DMS53 treated with DMSO at 0.1 percent for 48 hours (cell line): ENCODE results near the gene HCFC2.
"Not testable (repeated sequence)": the region's sequence is repeated elsewhere in the genome, so short reads cannot be mapped to it uniquely, and the experiment has no call there.

Experiments used
- DNase-seq: peaks from one replicate; lab custom pipeline; 2025; ENCODE audit not compliant: unreplicated experiment; lab: John Stamatoyannopoulos, UW

HCFC2 gene

GRCh38 chr12:104064031-104064841, at the start of gene HCFC2:
TSS of gene HCFC2 (plus strand) at chr12:104064531. CDS start at chr12:104064561, 30 bp downstream.
- DNase-seq = peak; percentile 83

DNA sequence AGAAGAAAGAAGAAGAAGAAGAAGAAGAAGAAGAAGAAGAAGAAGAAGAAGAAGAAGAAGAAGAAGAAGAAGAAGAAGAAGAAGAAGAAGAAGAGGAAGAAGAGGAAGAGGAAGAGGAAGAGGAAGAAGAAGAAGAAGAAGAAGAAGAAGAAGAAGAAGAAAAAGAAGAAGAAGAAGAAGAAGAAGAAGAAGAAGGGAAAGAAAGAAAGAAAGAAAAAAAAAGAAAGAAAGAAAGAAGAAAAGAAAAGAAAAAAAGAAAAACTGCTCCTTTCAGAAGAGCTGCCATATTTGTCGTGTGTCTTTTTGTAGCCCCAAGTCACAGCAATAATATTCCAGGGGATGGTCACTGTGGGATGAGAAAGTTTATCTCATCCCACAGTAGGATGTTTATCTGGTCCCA, 42.5 kb upstream of the HCFC2 start:
- not testable (repeated sequence) for DNase-seq

DNA sequence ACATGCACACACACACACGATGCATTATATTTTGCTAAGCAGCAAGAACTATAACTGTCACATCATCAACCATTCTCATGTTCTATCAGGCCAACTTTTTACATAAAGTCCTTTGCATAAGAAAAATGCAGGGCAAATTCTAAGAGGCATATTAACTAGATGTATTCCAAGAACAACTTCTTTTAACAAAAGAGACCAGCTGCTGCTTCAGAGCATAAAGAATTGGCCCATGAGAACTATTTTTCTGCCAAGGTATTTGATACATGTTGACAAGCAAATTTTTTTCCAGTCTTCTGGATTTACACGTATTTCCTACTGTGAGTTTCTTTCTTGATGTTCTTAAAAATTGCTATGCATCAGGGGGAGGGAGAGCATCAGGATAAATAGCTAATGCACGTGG, 41.5 kb upstream of the HCFC2 start:
- DNase-seq = no peak

DNA sequence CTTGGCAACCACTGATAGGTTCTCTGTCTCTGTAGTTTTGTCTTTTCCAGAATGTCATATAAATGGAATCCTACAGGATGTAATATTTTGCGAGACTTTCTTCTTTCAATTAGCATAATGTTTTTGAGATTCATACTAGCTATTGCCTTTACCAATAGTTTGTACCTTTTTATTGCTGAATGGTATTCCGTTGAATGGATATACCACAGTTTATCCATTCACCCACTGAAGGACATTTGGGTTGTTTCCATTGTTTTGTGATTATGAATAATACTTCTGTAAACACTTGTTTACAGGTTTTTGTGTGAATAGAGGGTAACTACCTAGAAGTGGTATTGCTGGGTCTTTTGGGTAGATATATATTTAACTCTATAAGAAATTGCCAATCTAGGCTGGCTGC, 40.6 kb upstream of the HCFC2 start:
- no peak for DNase-seq

- DNase-seq = no peak
Observed at GRCh38 chr12:104024348-104024747, 40.0 kb upstream of the HCFC2 start.

DNA sequence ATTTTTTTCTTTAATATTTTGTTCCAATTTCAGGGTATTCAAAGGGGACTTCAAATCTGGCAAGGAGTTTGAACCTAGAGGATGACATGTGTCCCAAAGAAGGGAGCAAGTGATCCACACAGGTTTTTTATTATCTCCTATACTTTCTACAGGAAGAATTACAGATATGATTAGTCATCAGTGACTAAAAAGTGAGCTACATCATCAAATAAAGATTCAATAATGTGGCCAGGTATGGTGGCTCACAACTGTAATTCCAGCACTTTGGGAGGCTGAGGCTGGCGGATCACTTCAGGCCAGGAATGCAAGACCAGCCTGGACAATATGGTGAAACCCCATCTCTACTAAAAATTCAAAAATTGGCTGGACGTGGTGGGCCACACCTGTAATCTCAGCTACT, 38.6 kb upstream of the HCFC2 start:
- no peak for DNase-seq

DNA sequence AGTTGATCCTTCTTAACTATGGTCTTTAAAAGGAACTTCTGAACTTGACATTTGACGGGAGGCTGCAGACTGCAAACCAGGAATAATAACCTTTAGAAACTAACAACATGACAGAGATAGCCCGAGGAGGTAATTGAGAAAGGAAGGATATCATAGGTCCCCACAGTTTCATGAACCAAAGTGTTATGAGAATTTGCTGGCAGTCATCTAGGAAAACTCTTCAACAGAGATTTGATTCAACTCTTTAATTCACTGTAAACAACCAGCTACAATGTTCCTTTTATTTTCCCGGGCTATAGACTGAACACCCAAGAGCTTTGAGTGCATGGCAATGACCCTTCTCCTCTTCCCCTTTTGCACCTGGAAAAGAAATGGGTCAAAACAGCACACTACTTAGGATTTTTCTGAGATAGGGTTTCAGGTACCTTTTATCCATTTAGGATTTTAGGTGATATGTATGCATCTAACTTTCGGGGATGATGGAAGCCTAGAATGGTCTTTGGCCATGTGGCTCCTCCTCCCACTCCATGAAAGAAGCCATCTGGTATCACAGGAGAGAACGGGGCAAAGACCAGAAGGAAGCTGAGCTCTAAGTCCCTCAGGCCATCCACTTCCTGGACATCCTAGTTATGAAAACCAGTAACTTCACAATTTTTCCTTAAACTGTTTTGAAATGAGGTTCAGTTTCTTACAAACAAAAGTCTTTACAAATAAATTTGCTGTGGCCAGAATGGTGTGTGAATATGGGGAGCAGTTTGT, 37.3 kb upstream of the HCFC2 start:
- no peak for DNase-seq

DNA sequence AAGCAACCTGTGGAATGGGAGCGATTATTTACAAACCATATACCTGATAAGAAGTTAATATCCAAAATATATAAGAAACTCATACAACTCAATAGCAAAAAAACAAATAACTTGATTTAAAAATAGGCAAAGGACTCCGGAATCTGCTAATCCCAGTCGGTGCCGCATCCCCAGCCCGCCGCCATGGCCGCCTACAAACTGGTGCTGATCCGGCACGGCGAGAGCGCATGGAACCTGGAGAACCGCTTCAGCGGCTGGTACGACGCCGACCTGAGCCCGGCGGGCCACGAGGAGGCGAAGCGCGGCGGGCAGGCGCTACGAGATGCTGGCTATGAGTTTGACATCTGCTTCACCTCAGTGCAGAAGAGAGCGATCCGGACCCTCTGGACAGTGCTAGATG, 33.7 kb upstream of the HCFC2 start:
- DNase-seq = not testable (repeated sequence)

DNA sequence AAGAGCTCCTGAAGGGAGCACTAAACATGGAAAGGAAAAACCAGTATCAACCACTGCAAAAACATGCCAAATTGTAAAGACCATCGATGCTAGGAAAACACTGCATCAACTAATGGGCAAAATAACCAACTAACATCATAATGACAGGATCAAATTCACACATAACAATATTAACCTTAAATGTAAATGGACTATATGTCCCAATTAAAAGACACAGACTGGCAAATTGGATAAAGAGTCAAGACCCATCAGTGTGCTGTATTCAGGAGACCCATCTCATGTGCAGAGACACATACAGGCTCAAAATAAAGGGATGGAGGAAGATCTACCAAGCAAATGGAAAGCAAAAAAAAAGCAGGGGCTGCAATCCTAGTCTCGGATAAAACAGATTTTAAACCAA, 28.2 kb upstream of the HCFC2 start:
- not testable (repeated sequence) for DNase-seq

- DNase-seq = not testable (repeated sequence)
Observed at GRCh38 chr12:104039769-104040168, 24.6 kb upstream of the HCFC2 start.

- no peak for DNase-seq
Observed at GRCh38 chr12:104042580-104042979, 21.8 kb upstream of the HCFC2 start.

GRCh38 chr12:104044158-104044557, 20.2 kb upstream of the HCFC2 start:
- no peak for DNase-seq

DNA sequence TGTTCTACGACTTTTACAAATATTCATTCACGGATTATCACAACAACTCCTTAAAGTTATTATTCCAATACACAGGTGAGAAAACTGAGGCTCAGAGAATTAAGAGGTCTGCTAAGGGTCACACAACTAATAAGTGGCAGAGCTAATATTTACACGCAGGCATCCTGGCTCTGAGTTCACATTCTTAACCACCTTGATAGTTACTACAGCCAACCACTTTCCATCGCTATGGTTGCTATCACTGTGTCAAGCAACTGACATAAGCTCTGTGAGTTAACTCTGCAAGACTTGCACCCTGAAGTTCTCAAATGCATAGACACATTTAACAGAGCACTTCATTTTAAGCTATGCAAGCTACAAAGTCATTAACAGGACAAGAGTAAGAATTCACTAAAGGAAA, 18.0 kb upstream of the HCFC2 start:
- no peak for DNase-seq

- no peak for DNase-seq
Observed at GRCh38 chr12:104048162-104048561, 16.2 kb upstream of the HCFC2 start.

DNA sequence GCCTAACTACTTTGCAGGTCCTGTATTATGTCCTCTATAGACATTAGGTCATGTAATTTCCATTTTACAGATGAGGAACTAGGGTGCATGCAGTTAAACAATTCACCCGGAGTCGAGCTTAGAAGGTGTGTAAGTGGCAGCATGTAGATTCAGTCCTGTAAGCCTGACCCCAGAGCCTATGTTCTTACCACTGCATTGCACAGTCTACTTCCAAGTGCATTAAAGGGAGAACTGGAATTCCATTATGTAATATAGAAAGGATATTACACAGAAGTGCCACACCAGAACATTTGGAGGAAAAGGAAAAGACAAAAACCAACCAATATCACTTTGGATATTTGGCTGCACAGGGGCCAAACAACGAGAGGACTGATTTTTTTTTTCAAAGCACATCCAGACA, 15.5 kb upstream of the HCFC2 start:
- DNase-seq = no peak

- DNase-seq = no peak
Observed at GRCh38 chr12:104049278-104049902, 14.9 kb upstream of the HCFC2 start.

DNA sequence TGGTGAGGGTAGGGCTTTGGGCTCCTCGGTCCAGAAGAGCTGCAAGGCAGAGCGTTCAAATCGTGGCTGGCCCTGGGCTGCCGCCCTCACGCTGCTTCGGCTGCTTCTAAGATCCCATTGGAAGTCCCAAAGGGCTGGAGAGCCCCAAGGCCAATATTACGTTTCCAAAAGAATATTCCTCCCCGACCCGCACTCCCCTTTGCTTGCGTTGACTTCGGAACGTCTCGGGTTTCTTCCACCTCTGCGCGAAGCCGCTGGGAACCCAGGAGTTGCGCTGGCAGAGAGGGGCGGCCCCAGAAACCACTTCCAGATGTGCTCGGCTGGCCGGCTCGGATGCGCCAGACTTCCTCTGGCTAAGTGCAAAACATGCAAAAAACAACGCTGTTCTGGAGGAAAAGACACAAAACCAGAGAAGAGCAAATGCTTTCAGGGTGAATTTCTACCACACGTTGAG, 14.4 kb upstream of the HCFC2 start, which contains the start of gene GLT8D2:
Gene GLT8D2 (minus strand): TSS at position 285 of the 454 bp plus-strand sequence. CDS start 30,539 bp downstream, outside the sequence.
- DNase-seq = no peak

DNA sequence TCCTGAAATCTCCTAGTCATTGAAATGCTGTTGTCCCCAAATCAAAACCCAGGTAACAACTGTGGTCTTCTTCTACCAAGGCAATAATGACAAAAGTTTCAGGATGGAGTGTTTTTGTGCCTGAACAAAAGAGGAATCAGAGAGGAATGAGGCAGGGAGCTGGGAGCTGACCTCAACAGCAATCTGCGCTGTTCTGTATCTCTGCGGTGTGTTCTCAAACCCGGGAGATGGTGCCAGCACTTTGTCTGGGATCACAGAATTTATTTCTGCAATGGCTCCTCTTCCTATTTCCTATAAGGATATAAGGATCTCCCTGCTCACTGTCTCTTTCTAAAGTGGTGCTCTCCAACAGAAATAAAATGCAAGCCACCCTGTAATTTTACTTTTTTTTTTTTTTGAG, 13.9 kb upstream of the HCFC2 start:
- DNase-seq = no peak

DNA sequence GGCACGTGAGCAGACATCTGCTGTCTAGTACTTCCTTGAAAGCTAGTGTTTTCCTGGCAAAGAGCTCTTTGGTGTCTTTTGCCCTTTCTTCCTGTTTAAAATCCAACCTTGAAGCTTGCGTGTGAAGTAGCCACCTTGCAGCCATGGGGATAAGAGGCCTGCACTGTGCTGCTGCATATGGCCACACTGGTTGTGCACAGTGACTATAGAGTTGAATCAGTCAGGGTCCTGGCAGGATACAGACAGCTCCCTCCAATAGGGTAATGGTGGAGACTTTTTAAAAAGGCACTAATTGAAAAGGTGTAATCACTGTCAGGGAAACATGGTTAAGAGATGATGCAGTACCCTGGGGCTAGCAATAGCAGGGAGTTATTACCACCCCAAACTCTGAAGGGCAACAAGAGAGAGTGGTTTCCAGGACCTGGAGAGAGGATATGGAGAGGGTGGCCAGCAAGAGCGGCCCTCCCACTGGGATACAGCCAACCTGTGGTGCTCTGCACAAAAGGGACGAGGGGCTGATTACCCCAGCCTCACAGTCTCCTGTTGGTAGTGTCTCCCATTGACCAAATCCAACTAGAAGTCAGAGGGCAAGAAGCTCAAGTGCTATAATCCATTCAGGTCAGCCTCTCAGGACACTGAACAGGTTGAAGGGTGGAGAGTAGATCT, 9.5 kb upstream of the HCFC2 start:
- no peak for DNase-seq

GRCh38 chr12:104055686-104056388, 8.5 kb upstream of the HCFC2 start:
- peak; percentile 88 for DNase-seq
